Measurements from ENCODE around the gene MPC1. TPM values are rescaled to one million over a fixed set of nuclear protein-coding genes. Genes with fewer than 3 reads are reported as not detected.
A peak's percentile ranks its signal among the peaks of the same experiment; 100 is the strongest.

Gene MPC1
- total and polyA plus RNA-seq, 3 experiments from 2014 or later: 36.3 to 62.1 (median 39.3) TPM

DNA sequence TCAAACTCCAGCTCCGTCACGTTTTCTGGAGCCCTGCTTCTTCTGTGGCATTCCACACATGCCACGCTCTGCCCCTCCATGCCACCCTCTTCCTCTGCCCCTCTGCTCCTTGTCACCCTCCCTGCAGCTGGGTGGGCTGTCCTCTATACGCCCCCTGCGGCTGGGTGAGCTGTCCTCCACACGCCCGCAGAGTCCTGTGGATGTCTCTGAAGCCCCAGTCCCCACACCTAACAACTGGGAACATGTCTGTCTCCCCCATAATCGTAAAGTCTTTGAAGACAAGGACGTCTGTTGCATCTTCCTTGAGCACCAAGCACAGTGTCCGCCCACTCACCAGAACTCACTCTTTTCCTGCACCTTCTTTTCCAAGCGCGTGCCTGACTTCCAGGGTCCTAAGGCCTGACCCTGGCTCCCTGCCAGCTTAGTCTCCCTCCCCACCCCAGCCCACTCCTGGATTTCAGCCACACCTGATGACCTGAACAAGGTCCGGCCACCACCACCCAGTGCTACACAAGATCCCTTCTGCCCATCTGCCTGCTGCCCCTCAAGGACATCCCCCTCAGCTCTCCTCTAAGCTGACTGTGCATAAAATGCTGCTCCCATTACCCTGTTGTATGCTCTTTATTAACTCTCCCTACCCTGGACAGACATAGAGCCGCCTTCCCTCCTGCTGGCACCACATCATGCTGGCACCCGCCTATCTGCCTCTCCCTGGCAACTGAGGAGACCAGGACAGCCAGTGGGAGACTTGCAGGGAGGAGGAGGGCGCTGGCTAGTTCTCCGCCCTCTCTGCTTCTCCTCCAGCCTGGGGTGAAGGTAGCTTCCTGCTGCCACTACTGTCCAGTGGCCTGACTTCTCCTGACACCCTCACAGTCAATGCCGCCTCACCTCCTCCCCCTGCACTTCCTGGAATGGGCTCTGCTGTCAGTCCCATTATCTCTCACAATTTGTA, 63.8 kb downstream of the MPC1 start:
- POLR2A ChIA-PET: interaction anchor here (1.0 kb wide), 1 partner anchor 309 kb away, joined by 5 read pairs; no protein-coding TSS in a partner anchor
- peaks cover 15% of the 10 kb centered on the region for H3K36me3 ChIP-seq (ENCODE audit: insufficient read depth, low read length)
- Mint-ChIP-seq H3K27ac (peak overlapping the region in 3 of 8 donors; percentile 7 to 39 (median 14)), H3K4me1 (no peaks in the 10 kb centered on the region), H3K4me3 (no peak overlapping the region), H3K36me3 (peaks cover 6 to 41% (median 11%) of the 10 kb centered on the region in 3 donors), H3K9me3 (no peaks in the 10 kb centered on the region), H3K27me3 (no peaks in the 10 kb centered on the region)
- no peak overlapping the region for H3K27ac ChIP-seq (ENCODE audit: low read depth, low read length)
- no peak overlapping the region for H3K4me3 ChIP-seq (ENCODE audit: low read length)
- H3K4me1 ChIP-seq (ENCODE audit: insufficient read depth, low read length): no peaks in the 10 kb centered on the region
- CTCF ChIA-PET: interaction anchor here (1.2 kb wide), 1 partner anchor 9 kb away, joined by 4 read pairs; no protein-coding TSS in a partner anchor
- no peaks in the 10 kb centered on the region for H3K27me3 ChIP-seq (ENCODE audit: insufficient read depth, low read length, poor library complexity, severe bottlenecking)
- no peaks in the 10 kb centered on the region for H3K9me3 ChIP-seq (ENCODE audit: low read length)
- no peak for DNase-seq

DNA sequence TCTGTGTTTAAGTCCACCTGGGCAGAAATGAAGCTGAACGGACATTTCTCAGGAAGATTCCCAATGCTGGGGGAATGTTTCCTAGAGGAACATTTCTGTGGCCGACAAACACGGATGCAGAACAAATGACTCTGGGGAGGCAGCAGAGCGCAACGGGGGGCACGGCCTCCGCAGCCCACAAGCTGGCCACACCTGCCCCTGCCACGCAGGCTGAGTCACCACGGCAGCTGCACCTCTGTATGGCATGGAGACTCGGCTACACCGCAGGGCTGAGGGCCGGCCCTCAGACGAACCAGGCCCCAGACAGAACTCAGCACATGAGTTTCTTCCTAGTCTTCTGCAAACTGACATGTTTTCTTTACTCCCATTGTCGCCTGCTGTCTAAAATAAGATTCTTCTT, 64.5 kb downstream of the MPC1 start:
- POLR2A ChIA-PET: interaction anchor here (1.0 kb wide), 1 partner anchor 309 kb away, joined by 5 read pairs; no protein-coding TSS in a partner anchor
- no peaks in the 10 kb centered on the region for H3K27me3 Mint-ChIP-seq
- H3K27ac ChIP-seq (ENCODE audit: low read depth, low read length): no peak overlapping the region
- no peaks in the 10 kb centered on the region for H3K9me3 Mint-ChIP-seq
- peaks cover 2 to 34% (median 9%) of the 10 kb centered on the region in 3 donors for H3K36me3 Mint-ChIP-seq
- no peaks in the 10 kb centered on the region for H3K9me3 ChIP-seq (ENCODE audit: low read length)
- H3K4me3 ChIP-seq (ENCODE audit: low read length): no peak overlapping the region
- CTCF ChIA-PET: no interaction called here
- DNase-seq: no peak
- H3K27me3 ChIP-seq (ENCODE audit: insufficient read depth, low read length, poor library complexity, severe bottlenecking): no peaks in the 10 kb centered on the region
- no peak overlapping the region for H3K4me3 Mint-ChIP-seq
- no peaks in the 10 kb centered on the region for H3K4me1 Mint-ChIP-seq
- peaks cover 13% of the 10 kb centered on the region for H3K36me3 ChIP-seq (ENCODE audit: insufficient read depth, low read length)
- H3K27ac Mint-ChIP-seq: no peak overlapping the region
- H3K4me1 ChIP-seq (ENCODE audit: insufficient read depth, low read length): no peaks in the 10 kb centered on the region

DNA sequence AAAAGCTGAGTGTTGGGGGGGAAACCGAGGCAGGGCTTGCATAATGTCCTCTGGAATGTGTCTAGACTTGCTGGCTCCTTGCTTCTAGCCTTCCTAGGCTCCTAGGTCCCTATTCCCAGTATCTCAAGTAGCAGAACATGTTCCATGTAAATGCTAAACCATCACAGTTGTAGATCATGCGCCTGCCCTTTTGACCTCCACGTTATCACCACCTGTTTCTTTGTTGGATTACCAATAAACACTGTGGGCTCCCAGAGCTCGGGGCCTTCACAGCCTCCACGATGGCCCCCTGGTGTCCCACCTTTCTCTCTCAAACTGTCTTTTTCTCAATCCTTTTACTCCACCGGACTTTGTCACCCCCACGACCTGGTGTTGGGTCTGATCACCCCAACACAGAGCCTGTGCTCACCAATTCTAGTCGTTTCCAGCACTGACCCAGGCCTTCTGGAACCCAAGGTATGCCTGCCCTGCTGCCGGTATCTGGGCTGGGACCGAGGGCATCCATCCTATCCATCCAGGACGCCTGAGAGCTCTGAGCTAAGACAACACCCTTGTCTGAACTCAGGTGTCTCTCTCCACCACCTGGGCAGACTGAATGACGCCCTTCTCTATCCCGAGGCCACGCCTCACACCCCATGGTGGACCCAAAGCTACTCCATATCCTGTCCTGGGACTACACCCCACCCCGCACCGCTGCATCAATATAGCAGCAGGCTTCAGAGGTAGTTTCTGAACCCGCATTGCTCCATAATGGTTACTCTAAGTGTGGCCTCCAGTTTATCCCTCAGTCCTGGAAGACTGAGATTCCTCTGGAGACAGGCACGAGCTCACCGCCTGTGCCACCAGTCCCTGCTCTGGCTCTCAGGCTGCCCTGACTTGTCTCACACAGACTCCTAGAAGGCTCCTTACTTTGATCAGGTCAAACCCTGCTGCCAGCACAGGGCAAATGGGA, 65.2 kb downstream of the MPC1 start:
- POLR2A ChIA-PET: interaction anchor here (1.0 kb wide), 1 partner anchor 310 kb away, joined by 5 read pairs; no protein-coding TSS in a partner anchor
- no peaks in the 10 kb centered on the region for H3K9me3 Mint-ChIP-seq
- Histone ChIP-seq H3K36me3 (ENCODE audit: insufficient read depth, low read length) (peaks cover 7% of the 10 kb centered on the region), H3K4me1 (ENCODE audit: insufficient read depth, low read length) (no peaks in the 10 kb centered on the region), H3K9me3 (ENCODE audit: low read length) (no peaks in the 10 kb centered on the region), H3K27ac (ENCODE audit: low read depth, low read length) (no peak overlapping the region), H3K27me3 (ENCODE audit: insufficient read depth, low read length, poor library complexity, severe bottlenecking) (no peaks in the 10 kb centered on the region), H3K4me3 (ENCODE audit: low read length) (no peak overlapping the region)
- H3K27ac Mint-ChIP-seq: no peak overlapping the region
- H3K4me1 Mint-ChIP-seq: no peaks in the 10 kb centered on the region
- no peaks in the 10 kb centered on the region for H3K27me3 Mint-ChIP-seq
- H3K4me3 Mint-ChIP-seq: no peak overlapping the region
- CTCF ChIA-PET: interaction anchor here (0.8 kb wide), 1 partner anchor 83 kb away, joined by 3 read pairs; no protein-coding TSS in a partner anchor
- peaks cover 0 to 28% (median 4%) of the 10 kb centered on the region in 3 donors for H3K36me3 Mint-ChIP-seq
- no peak for DNase-seq

DNA sequence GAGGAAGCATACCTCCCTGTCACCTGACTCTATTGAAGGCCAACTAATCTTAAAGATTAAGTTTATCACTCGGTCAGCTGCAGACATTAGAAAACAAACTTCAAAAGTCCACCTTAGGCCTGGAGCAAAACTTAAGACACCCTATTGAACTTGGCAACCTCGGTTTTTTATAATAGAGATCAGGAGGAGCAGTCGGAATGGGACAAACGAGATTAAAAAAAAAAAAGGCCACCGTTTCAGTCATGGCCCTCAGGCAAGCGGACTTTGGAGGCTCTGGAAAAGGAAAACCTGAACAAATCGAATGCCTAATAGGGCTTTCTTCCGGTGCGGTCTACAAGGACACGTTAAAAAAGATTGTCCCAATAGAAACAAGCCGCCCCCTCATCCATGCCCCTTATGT, 67.3 kb downstream of the MPC1 start:
- ChIA-PET CTCF (no interaction called here), POLR2A (no interaction called here)
- no peaks in the 10 kb centered on the region for H3K27me3 ChIP-seq (ENCODE audit: insufficient read depth, low read length, poor library complexity, severe bottlenecking)
- no peak for DNase-seq
- peaks cover 0 to 3% of the 10 kb centered on the region in 2 donors for H3K27me3 Mint-ChIP-seq
- no peaks in the 10 kb centered on the region for H3K4me1 ChIP-seq (ENCODE audit: insufficient read depth, low read length)
- H3K4me3 ChIP-seq (ENCODE audit: low read length): no peak overlapping the region
- H3K9me3 Mint-ChIP-seq: no peaks in the 10 kb centered on the region
- no peak overlapping the region for H3K27ac ChIP-seq (ENCODE audit: low read depth, low read length)
- H3K4me3 Mint-ChIP-seq: no peak overlapping the region
- no peaks in the 10 kb centered on the region for H3K4me1 Mint-ChIP-seq
- H3K27ac Mint-ChIP-seq: no peak overlapping the region
- no peaks in the 10 kb centered on the region for H3K9me3 ChIP-seq (ENCODE audit: low read length)
- H3K36me3 ChIP-seq (ENCODE audit: insufficient read depth, low read length): no peaks in the 10 kb centered on the region
- peaks cover 0 to 14% (median 4%) of the 10 kb centered on the region in 3 donors for H3K36me3 Mint-ChIP-seq

Other genes starting within 250 kb of the MPC1 start
- gene TBXT, start 215.1 kb downstream of the MPC1 start, total RNA-seq: not detected
- gene TBXT, start 215.1 kb downstream of the MPC1 start, polyA plus RNA-seq: not detected
- under 1 TPM; 0.07 to 0.09 TPM for gene PRR18, start 74.5 kb downstream of the MPC1 start, total RNA-seq
- not detected for gene PRR18, start 74.5 kb downstream of the MPC1 start, polyA plus RNA-seq
- gene SFT2D1, start 40.4 kb downstream of the MPC1 start, total RNA-seq: 10 to 100 TPM; 54.0 to 60.9 TPM
- 43.3 TPM for gene SFT2D1, start 40.4 kb downstream of the MPC1 start, polyA plus RNA-seq
- gene RAMACL, start 203.7 kb upstream of the MPC1 start, total RNA-seq: under 1 TPM; 0.13 to 0.60 TPM
- gene RAMACL, start 203.7 kb upstream of the MPC1 start, polyA plus RNA-seq: 0.15 TPM
- 1 to 10 TPM; 4.6 to 4.7 TPM for gene RPS6KA2, start 244.3 kb upstream of the MPC1 start, total RNA-seq
- 3.6 TPM for gene RPS6KA2, start 244.3 kb upstream of the MPC1 start, polyA plus RNA-seq